ENCODE data around the gene EHD2. TPM values are rescaled to one million over a fixed set of nuclear protein-coding genes. Genes with fewer than 3 reads are reported as not detected.

The EHD2 gene
- total and polyA plus RNA-seq, 2 donors from 2014 or later: 19.4 to 105 TPM

GRCh38 chr19:47694466-47695273 is 18.6 kb upstream of the EHD2 start:
- DNase-seq: no peak
- H3K4me3 ChIP-seq (ENCODE audit: low read length in 3 of 3): no peak overlapping the region
- H3K4me1 ChIP-seq (ENCODE audit: control insufficient read depth in 2 of 3, insufficient read depth in 2 of 3, low read depth in 1 of 3, low read length in 3 of 3): peaks cover 0 to 3% (median 0%) of the 10 kb centered on the region in 3 donors
- no peak overlapping the region for H3K27ac ChIP-seq (ENCODE audit: low read depth in 2 of 2, low read length in 2 of 2)
- TF ChIP-seq CTCF (IDR thresholded peaks at IDR 0.05; ENCODE audit: borderline replicate concordance, extremely low read depth, insufficient read depth): no peak
- H3K9ac ChIP-seq (ENCODE audit: low read length in 3 of 3): no peak overlapping the region
- peaks cover 0 to 3% (median 2%) of the 10 kb centered on the region in 3 donors for H3K36me3 ChIP-seq (ENCODE audit: control insufficient read depth in 2 of 3, insufficient read depth in 3 of 3, low read length in 3 of 3)
- intact Hi-C loops (cut with DNase I): loop anchor here (5.0 to 10.0 kb wide), 2 partner anchors 257 to 400 kb away; no protein-coding TSS in a partner anchor
- no peaks in the 10 kb centered on the region for H3K27me3 ChIP-seq (ENCODE audit: control insufficient read depth, insufficient read depth, low read length)
- H3K9me3 ChIP-seq (ENCODE audit: control insufficient read depth in 2 of 3, insufficient read depth in 1 of 3, low read length in 3 of 3): no peaks in the 10 kb centered on the region
- no peak for FAIRE-seq

- intact Hi-C loops (cut with DNase I): loop anchor here (5.0 to 10.0 kb wide), 2 partner anchors 258 to 401 kb away; no protein-coding TSS in a partner anchor
- TF ChIP-seq CTCF (IDR thresholded peaks at IDR 0.05; ENCODE audit: borderline replicate concordance, extremely low read depth, insufficient read depth): no peak
- no peak for FAIRE-seq
- Histone ChIP-seq H3K4me3 (ENCODE audit: low read length in 3 of 3) (no peak overlapping the region), H3K9me3 (ENCODE audit: control insufficient read depth in 2 of 3, insufficient read depth in 1 of 3, low read length in 3 of 3) (no peaks in the 10 kb centered on the region), H3K36me3 (ENCODE audit: control insufficient read depth in 2 of 3, insufficient read depth in 3 of 3, low read length in 3 of 3) (peaks cover 0 to 8% (median 8%) of the 10 kb centered on the region in 3 donors), H3K27me3 (ENCODE audit: control insufficient read depth, insufficient read depth, low read length) (no peaks in the 10 kb centered on the region), H3K27ac (ENCODE audit: low read depth in 2 of 2, low read length in 2 of 2) (no peak overlapping the region), H3K4me1 (ENCODE audit: control insufficient read depth in 2 of 3, insufficient read depth in 2 of 3, low read depth in 1 of 3, low read length in 3 of 3) (peaks cover 0 to 3% (median 0%) of the 10 kb centered on the region in 3 donors), H3K9ac (ENCODE audit: low read length in 3 of 3) (no peak overlapping the region)
- no peak for DNase-seq
Measured at GRCh38 chr19:47695533-47696262, 17.5 kb upstream of the EHD2 start.

GRCh38 chr19:47696635-47697034 is 16.6 kb upstream of the EHD2 start:
- Histone ChIP-seq H3K9ac (ENCODE audit: low read length in 3 of 3) (no peak overlapping the region), H3K27me3 (ENCODE audit: control insufficient read depth, insufficient read depth, low read length) (no peaks in the 10 kb centered on the region), H3K9me3 (ENCODE audit: control insufficient read depth in 2 of 3, insufficient read depth in 1 of 3, low read length in 3 of 3) (no peaks in the 10 kb centered on the region), H3K36me3 (ENCODE audit: control insufficient read depth in 2 of 3, insufficient read depth in 3 of 3, low read length in 3 of 3) (peaks cover 0 to 8% (median 8%) of the 10 kb centered on the region in 3 donors), H3K27ac (ENCODE audit: low read depth in 2 of 2, low read length in 2 of 2) (no peak overlapping the region), H3K4me1 (ENCODE audit: control insufficient read depth in 2 of 3, insufficient read depth in 2 of 3, low read depth in 1 of 3, low read length in 3 of 3) (peaks cover 0 to 3% (median 0%) of the 10 kb centered on the region in 3 donors), H3K4me3 (ENCODE audit: low read length in 3 of 3) (no peak overlapping the region)
- FAIRE-seq (no peak), DNase-seq (no peak)
- no peak for TF ChIP-seq CTCF (IDR thresholded peaks at IDR 0.05; ENCODE audit: borderline replicate concordance, extremely low read depth, insufficient read depth)
- intact Hi-C loops (cut with DNase I): loop anchor here (5.0 to 10.0 kb wide), 2 partner anchors 259 to 402 kb away; no protein-coding TSS in a partner anchor

All from kidney (tissue), 14 donors.